ENCODE measurements around the gene UIMC1.

The UIMC1 gene

DNA sequence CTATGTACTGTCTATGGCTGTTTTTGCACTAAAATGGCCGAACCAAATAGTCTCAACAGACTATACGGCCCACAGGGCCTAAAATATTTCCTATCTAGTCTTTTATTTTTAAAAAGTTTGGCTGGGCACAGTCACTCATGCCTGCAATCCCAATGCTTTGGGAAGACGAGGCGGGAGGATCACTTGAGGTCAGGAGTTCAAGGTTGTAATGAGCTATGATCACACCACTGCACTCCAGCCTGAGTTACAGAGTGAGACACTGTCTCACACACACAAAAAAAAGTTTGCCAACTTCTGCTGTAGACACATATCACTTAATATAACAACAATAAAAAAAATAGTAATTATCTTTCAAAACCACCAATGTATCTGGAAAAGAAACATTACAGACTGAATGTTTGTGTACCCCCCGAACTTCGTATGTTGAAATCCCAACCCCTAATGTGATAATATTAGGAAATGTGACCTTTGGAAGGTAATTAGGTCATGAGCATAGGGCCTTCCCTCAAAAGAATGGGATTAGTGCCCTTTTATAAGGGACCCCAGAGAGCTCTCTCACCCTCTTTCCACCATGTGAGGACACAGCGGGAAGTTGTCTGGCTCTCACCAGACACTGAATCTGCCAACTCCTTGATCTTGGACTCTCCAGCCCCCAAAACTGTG, 53.9 kb downstream of the UIMC1 start:
- no peak for DNase-seq

DNA sequence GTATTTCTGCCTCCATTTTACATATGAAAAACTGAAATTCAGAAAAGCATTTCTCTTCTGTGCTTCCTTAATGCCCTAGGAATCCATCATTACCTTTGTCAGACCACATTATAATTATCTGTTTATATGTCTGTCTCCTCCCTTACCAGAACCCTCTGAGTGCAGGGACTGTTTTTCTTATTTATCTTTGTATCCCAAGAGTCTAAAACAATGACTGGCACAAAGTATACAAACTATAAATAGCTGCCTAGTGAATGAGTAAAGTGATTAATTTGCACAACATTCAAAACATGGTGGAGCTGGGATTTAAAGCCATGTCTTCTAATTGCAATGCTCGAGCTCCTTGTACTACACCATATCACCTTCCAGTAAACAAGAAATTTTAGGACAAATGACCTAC, 58.1 kb downstream of the UIMC1 start:
- peak in 1 of 2 experiments; percentile 6 for DNase-seq

DNA sequence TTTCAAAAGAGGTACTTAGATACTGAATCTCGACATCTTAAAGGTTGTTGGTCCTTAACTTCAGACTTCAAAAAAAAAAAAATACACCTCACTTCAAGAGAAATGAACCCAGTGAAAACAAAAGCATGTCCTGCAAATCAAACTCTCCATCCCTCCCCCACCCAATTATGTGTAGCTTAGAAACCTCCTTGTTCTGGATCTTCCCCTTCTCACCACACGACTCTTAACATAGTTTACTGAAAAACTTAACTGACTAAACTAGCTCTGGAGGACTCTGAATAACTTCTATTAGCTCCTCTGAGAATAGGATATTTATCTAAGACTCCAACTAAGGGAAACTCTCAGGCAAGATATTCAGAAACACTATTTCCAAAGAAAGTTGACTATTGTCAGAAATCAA, 58.7 kb downstream of the UIMC1 start:
- DNase-seq = no peak

DNA sequence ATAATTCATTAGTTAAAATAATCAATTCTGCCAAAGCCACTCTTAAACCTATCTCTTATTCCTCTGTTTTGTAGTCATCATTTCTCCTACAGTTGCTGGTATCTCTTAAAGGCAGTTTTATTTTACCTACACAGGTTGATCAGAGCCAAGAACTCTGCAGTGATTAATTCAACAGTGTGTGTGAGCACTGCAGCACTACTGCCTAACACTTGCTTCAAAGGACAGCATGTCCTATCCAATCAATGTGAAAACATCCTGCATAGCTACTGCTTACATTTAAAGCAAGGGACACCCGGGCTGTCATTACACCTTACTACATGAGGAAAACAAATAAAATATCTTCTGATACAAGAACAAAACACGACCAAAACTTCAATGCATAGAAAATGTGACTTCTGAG, 62.3 kb downstream of the UIMC1 start:
- no peak for DNase-seq

DNA sequence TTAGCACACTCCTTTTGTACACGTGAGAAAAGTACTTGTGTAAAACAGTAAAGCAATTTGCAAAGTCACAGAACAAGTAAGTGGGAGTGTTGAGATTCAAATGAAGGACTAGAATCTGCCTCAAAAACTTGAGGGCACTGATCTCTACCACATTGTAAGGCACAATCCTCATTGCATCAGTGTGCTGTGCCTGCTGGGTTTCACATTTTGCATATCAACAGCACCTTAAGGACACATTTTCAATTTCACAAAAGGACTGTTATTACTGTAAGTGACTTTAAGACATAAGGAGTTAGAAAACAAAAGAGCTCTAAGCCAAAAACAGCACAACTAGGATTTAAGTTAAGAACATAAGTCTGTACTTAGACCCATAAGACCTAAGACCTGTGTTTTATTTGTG, 62.8 kb downstream of the UIMC1 start:
- DNase-seq = no peak

DNA sequence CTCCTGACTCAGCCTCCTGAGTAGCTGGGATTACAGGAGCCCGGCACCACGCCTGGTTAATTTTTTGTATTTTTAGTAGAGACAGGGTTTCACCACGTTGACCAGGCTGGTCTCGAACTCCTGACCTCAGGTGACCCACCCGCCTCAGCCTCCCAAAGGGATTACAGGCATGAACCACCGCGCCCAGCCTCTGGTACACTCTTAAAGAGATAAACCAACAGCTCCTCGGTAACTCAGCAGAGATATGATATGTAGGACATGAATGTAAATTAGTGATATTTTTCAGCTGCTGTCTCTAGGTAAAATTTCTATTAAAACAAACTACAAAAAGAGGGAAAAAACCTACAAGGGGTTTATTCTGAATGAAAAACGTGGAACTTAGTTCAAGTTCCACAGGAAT, 64.6 kb downstream of the UIMC1 start:
- DNase-seq = no peak

DNA sequence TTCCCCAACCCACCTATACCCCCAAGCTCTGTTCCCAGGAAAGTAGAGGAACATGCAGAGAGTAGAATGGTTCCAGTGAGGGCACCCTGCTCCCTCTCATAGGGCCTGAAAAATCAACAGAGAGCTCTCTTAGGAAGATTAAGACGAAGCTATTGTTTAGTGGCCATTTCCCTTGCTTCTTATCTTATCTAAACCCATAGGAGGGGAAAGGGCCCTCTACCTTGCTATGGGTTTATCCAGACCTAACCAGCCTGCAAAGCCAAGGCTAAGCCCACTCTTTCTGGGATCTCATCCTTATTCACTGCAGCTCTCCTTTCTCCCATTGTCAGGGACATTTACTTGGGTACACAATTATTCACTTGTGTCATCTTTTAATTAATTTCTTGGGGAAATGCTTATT, 68.1 kb downstream of the UIMC1 start:
- no peak for DNase-seq

DNA sequence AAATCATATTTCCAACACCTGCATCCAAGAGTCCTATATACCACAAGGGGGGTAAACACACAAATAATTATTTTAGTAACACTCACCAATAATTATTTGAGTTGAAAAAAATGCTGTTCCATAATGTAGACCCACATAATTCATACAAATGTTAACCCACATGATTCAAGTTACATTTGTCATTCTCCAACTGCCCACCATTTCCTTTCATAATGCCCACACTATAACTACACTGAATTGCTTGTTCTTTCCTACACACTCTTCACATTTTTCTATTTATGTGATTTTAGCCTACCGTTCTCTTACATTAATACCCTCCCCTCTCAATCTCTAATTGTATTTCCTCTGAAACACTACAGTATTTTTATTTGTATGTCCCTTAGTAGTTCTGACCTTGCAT, 71.6 kb downstream of the UIMC1 start:
- no peak for DNase-seq

DNA sequence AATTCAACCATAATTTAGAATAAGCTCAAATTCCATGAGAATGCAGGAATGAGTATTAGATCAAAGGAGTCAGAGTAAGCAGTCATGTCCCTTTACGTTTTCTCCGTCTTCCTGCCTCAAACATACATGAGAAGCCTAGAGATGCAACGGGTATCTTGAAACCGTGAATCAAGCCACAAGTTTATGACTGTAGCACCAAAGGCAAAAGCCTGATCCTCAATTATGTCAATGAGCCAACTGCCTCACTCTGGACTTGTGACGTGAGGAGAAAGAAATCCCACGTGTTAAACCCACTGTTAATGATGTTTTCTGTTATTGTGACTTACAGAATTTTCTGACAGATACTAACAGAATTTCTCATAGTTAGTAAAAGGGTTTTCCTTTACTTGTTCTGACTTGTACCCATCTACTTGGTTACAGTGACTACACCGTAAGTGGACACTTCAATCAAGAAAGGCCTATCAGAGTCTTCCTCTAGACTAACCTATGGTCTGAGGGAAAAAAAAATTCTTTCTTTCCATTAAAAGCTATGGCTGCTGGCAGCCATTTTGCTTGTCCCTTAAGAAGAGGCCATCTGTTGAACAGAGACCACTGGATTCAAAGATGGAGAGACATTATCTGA, 72.2 kb downstream of the UIMC1 start:
- no peak for DNase-seq

DNA sequence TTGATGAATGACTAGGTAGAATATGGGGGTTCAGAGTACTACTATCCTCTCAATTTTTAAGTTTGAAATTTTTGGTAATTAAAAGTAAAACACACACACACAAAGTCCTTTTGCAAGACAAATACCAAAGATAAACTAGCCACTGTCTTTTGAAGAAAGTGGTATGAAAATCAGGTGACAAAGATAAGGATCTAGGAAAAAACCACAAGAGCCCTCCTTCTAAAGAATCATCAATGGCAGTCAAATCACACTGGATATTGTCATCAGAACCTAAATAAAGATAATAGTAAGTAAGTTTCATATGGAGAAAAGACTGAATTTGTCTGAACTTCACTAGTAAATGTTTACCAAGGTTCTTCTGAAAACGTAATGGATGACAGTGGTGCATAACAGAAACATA, 76.9 kb downstream of the UIMC1 start:
- DNase-seq = no peak

DNA sequence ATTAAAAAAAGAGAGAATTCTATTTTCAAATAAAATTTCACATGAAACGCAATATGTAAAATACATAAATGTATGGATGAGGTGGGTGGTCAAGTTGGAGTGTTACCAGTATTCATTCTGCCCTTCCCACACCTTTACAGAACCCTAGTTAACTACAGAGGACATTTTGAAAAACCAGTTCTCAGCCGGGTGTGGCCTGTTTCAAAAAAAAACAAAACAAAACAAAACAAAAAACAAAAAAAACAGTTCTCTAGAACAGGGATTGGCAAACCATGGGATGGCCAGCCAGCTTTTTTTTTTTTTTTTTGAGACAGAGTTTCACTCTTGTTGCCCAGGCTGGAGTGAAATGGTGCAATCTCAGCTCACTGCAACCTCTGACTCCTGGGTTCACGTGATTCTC, 79.0 kb downstream of the UIMC1 start:
- DNase-seq = no peak

DNA sequence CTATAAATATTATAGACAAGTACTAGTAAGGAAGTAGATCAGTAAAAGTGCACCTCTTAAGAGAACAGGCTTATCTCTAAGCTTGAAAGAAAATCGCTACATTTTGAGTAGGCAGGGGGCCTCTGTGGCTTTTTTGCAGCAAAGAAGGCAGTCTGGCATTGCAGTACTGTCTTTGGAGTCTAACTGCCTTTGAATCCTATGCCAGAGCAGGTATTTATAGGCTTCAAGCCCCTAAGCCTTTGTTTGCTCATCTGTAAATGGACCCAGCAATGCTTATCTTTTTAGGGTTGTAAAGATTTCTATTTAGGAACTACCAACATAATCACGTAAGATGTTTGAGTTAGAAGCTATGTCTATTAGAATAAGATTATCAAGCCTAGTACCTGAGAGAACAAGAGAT, 83.8 kb downstream of the UIMC1 start:
- no peak for DNase-seq

DNA sequence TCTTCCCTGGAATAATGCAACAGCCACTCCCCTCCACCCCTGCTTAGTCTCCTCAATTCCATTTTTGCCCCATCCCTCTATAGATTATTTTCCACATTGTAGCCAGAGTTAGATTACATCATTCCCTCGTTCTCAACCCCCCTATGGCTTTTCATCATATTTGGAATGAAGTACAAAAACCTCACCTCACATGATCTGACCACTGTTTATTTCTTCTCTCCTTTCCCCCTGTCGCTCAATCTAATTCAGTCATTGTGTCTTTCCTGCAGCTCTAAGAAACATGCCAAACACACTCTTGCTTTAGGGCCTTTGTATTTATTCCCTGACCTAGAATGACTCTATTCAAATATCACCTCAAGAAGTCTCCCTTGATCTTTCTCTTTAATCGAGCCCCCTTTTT, 84.9 kb downstream of the UIMC1 start:
- DNase-seq = no peak

DNA sequence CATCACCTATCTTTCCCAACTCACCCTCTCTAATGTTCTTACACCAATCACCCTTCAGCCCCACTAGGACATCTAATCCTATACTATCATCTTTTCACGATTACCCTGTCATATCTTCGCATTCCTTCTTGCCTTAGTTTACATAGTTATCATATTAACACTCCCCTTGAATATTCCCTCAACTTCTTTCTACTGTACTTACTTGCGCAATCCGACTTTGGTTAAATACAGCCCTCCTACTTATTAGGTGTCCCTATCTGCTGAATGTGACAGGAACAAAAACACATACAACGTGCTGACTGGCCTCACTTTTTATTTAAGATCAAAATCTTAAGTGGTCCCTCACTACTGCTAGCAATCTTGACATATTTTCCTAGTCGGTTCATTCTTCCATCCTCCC, 88.0 kb downstream of the UIMC1 start:
- DNase-seq = no peak

DNA sequence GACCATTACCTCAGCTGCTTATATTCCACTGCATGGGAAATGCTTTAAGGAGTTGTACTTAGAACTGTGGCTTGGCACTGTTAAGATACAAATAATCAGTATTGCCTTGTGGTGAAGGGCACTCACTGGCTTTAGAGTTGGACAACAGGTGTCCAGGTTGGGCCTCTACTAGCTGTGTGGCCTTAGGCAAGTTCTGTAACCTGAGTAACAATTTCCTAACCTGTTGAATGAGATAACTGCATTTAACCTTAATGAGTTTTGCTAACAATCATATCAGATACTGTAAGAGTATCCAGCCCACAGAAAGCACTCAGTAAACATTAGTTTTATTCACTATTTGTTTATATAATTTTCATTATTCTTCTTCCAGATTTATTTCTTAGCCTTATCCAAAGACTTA, 90.2 kb downstream of the UIMC1 start:
- DNase-seq = no peak

DNA sequence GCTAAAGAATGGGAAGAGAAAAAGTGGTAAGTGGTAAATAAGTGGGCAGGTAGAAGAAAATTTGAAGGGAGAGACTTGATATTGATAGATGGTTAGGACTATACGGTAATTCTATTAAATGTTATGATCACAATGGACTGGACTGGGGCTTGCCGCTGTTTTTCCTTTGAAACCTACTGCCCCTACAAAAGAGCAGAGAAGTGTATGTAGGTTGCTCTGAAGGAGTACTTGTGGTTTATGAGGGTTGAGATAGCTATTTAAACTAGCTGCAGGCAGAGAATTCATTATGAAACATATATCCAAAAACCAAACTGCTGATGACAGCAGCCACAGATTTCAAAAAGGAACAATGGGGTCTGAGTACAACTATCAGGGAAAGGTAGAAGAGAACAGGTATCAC, 90.7 kb downstream of the UIMC1 start:
- no peak for DNase-seq

DNA sequence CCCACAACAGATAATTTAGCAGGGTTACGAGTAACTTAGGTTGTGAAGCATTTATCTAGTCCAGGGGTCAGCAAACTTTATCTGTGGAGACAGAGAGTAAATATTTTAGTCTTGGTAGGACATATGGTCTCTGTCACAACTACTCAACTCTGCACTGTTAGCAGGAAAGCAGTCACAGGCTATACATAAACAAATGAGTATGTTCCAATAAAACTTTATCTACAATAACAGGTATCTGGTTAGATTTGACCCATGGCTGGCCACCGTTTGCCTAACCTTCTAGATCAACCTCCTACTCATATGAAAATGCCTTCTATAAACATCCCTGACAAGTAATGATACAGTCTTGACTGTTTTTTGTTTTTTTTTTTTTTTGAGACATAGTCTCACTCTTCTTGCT, 94.5 kb downstream of the UIMC1 start:
- DNase-seq = no peak

DNA sequence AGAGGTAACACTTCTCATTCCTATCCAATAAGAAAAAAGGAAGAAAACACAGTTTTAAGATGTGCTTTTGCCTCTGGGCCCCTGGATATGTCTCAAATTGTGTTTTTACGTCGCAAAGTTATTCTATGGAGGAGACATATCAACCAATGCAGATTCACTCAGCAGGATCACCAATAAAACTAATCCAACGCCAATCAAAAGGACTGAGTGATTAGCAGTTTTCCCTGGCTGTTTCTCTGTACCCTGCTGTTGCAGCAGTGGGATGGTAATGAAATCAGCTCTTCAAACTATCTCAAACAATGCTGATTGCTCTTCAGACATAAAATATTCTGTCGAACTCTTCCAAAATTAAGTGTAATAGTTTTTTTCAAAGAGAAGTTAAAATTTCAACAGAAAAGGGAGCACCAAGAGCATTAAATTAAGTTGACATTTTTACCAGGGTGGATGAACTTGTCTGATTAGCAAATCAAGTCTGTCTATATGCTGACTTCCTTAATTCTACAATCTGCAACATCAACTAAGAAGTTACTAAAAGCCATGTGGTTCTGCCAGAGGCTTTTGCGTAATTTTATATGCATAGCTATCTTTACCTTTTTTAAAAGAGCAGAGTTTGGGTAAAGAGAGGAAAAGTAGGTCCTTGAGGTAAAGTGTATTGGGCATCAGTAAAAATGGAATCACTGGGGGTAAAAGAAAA, 97.8 kb downstream of the UIMC1 start:
- no peak for DNase-seq

DNA sequence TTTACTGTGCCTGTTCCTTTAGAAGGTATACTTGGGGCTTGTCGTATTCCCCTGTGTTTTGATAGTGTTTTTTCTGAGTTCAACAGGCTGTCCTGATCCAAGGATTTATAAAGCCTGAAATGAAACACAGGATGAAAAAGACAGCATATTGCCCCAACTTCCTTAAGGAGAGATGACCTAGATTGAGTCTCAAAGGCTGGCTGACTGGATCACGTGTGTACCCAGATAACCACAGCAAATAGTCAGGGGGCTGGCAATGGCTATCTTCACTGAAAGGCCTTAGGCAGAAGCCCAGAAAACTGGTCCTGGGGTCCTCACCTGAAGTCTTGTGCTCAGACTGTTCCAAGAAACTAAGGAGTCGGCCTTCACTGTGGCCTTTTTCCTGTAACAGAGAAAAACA, 99.8 kb downstream of the UIMC1 start:
- no peak for DNase-seq

DNA sequence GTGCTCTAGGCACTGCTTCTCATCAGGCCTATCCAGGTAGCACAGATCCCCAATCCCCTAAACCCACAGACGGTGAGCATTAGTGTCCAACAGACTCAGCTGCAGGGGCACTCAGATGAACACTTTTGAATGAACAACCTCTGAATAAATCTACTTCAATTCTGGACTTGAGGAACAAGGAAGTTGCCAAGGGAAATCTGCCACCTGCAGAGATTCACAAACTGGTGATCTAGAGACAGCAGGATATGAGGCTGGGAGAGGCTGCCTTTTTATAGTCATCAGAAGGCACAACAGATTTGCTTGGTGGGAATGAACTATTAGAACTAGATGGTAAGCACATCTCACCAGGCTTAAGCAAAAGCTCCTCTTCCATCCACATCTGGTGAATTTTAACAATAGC, 100.5 kb downstream of the UIMC1 start:
- no peak for DNase-seq

DNA sequence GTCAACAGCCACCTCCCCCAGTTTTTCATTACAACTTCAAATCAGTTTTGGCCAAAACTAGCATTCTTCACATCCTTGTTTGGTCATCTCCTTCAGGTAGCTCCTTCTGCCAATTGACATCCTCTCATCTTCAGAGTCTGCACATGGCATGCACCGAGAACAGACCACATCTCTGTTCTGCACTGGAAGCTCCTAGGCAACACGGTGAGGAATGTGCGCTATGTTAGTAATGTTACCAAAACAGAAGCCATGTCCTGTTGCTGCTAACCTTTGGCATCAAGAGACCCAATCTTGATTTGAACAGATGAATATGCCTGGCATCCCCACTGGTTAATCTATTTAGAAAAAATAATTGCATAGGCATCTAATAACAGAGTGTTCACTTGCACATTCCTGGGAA, 102.3 kb downstream of the UIMC1 start:
- DNase-seq = no peak

DNA sequence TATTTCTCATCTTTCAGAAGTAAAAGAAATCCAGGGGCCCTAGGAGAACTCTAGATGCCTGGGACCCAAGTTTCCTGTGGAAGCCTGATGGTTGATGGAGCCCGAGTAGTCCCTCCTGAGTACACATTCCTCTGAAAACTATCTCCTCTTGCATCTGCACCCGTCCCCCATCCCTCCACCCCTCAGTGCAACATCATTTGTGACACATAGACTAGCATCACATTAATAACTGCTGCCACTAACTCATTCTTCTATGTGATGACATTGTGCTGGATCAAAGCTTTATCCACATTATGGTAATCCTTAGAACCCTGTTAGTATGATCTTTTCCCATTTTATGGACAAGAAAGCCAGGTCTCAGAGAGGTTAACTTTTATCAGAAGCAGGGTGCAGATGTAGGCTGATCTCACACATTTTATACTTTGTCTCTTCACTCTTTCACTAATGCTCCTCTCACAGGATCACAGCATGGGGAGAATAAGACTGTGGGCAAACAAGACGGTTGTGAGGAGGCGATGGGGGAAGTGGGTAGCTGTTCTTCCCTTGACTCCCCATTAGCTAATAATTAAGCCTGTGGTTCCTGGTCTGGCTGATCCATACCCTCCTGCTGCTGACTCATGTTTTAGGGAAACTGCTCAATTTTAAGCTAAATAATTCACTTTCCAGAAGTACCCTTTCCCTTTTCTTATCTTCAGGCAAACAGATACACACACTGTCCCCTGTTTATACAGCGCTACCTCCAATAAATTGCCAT, 103.5 kb downstream of the UIMC1 start:
- no peak for DNase-seq

DNA sequence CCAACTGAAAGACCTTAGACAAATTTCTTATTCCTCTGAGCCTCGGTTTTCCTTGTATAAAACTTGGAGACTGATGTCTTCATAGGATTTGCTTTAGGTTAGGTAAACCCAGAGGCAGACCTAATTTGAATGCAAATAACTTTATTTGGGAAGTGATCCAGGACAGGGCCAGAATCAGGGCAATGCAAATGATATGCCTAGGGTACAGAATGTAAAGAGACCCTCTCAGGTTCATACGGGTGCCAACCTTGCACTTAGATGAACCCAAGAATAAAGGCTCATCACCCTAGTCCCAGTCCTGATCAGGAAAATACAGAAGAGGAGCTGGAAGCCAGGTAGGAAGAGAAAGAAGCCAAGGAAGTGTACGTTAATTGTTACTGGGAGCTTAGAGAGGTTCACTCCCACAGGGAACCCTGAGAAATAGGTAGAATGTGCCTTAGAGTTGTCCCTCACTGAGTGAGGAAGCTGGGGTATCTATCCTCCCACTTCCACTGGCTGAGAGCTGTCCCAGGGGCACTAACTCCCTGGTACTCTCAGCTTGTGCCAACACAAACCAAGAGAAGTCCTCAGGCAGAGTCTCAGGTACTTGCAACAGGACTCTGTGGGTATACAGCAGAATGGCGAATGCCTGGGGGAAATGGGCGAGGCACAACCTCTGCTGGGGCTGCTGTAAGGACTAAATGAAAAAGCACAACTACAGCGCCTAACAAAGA, 104.3 kb downstream of the UIMC1 start:
- no peak for DNase-seq

Measured in NCI-H526 (cell line).